Measurements from ENCODE around the gene FXYD3.

Gene FXYD3

GRCh38 chr19:35125270-35125717 is 9.7 kb downstream of the FXYD3 start:
- DNase-seq (ENCODE audit: low read depth), result no peak

- no peak for DNase-seq (ENCODE audit: low read depth)
These were observed 10.4 kb downstream of the FXYD3 start for GRCh38 chr19:35125749-35126623.

GRCh38 chr19:35126624-35126959 is 11.0 kb downstream of the FXYD3 start:
- no peak for DNase-seq (ENCODE audit: low read depth)

- DNase-seq (ENCODE audit: low read depth), result no peak
These were observed 12.2 kb downstream of the FXYD3 start for GRCh38 chr19:35127871-35128270.

GRCh38 chr19:35128398-35129057 is 12.9 kb downstream of the FXYD3 start:
- no peak for DNase-seq (ENCODE audit: low read depth)

GRCh38 chr19:35129724-35130274 is 14.2 kb downstream of the FXYD3 start:
- peak; percentile 40 for DNase-seq (ENCODE audit: low read depth)

- no peak for DNase-seq (ENCODE audit: low read depth)
These were observed 15.4 kb downstream of the FXYD3 start for GRCh38 chr19:35130761-35131720.

GRCh38 chr19:35132254-35132653 is 16.6 kb downstream of the FXYD3 start:
- no peak for DNase-seq (ENCODE audit: low read depth)

GRCh38 chr19:35133826-35134225 is 18.2 kb downstream of the FXYD3 start:
- no peak for DNase-seq (ENCODE audit: low read depth)

- DNase-seq (ENCODE audit: low read depth), result peak; percentile 43
These were observed 19.1 kb downstream of the FXYD3 start, which contains the start of gene LGI4 for GRCh38 chr19:35134601-35135242. LGI4 (minus strand) TSS chr19:35135059; CDS start chr19:35134680, 379 bp downstream.

GRCh38 chr19:35135389-35135909 is 19.8 kb downstream of the FXYD3 start:
- peak; percentile 61 for DNase-seq (ENCODE audit: low read depth)

GRCh38 chr19:35136231-35136630 is 20.6 kb downstream of the FXYD3 start:
- DNase-seq (ENCODE audit: low read depth), result no peak

- DNase-seq (ENCODE audit: low read depth), result no peak
These were observed 21.5 kb downstream of the FXYD3 start for GRCh38 chr19:35136977-35137702.

- DNase-seq (ENCODE audit: low read depth), result no peak
These were observed 22.8 kb downstream of the FXYD3 start, which contains the start of gene FXYD1 for GRCh38 chr19:35138305-35138892. FXYD1 (plus strand) TSS chr19:35138824; CDS start chr19:35140080, 1,256 bp downstream.

GRCh38 chr19:35140207-35140961 is 24.8 kb downstream of the FXYD3 start:
- DNase-seq (ENCODE audit: low read depth), result no peak

GRCh38 chr19:35140962-35141836 is 25.6 kb downstream of the FXYD3 start:
- peak; percentile 86 for DNase-seq (ENCODE audit: low read depth)

GRCh38 chr19:35141837-35142605 is 26.4 kb downstream of the FXYD3 start:
- peak; percentile 42 for DNase-seq (ENCODE audit: low read depth)
